ENCODE measurements around the gene MEIKIN.

Gene MEIKIN

DNA sequence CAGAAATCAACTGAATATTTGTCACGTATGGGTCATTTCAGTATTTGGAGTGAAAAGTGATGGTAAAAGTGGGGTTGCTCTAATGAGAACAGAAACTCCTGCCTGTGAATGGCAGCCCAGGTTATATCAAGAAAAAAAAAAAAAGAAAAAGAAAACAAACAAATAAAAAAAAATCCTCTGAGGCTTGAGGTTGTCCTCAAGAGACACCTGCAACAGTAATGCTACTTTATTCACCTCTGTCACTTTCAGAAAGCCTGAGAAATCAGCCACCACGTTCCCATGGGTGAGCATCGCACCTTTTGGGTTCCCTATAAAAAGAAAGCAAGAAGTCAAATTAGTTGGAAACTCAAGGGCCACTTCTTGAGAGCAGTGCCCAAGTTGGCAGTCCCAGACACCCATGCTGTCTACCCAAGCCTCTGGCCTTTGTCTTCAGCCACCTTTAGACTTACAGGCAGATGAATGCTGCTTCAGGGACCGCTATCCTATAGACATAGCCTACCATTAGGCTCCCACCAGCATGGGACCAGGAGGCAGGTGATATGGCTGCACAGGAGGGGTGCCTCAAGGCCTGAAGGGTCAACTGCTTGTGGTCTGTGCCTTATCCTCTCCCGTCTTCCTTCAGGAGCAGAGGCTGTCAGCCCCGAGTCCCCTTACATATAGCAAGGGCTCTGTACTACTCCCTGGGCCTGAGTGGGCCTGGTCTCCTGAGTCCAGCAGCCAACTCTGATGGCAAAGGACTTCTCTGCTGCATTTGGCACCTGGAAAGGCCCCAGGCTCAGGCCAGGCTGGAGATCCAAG lies 31.1 kb upstream of the MEIKIN start:
- POLR2A ChIA-PET = no interaction called here
- TF ChIP-seq ELF4 (IDR thresholded peaks at IDR 0.05) (no peak), ARNT (IDR thresholded peaks at IDR 0.05) (no peak), NFRKB (IDR thresholded peaks at IDR 0.05) (no peak), HDGF (IDR thresholded peaks at IDR 0.05; ENCODE audit: borderline replicate concordance) (no peak), L3MBTL2 (conservative IDR thresholded peaks at IDR 0.05) (no peak), BHLHE40 (IDR thresholded peaks at IDR 0.05; ENCODE audit: borderline replicate concordance) (no peak), FOXK2 (IDR thresholded peaks at IDR 0.05) (no peak), SP1 (IDR thresholded peaks at IDR 0.05) (no peak), ZNF384 (IDR thresholded peaks at IDR 0.05) (no peak), FOXM1 (IDR thresholded peaks at IDR 0.05; ENCODE audit: borderline replicate concordance) (no peak), LEF1 (IDR thresholded peaks at IDR 0.05; ENCODE audit: borderline replicate concordance) (no peak), TARDBP (IDR thresholded peaks at IDR 0.05) (no peak), SUZ12 (IDR thresholded peaks at IDR 0.05) (no peak), CTBP1 (IDR thresholded peaks at IDR 0.05; ENCODE audit: borderline replicate concordance) (no peak)
- TF ChIP-seq, protein P1, sequence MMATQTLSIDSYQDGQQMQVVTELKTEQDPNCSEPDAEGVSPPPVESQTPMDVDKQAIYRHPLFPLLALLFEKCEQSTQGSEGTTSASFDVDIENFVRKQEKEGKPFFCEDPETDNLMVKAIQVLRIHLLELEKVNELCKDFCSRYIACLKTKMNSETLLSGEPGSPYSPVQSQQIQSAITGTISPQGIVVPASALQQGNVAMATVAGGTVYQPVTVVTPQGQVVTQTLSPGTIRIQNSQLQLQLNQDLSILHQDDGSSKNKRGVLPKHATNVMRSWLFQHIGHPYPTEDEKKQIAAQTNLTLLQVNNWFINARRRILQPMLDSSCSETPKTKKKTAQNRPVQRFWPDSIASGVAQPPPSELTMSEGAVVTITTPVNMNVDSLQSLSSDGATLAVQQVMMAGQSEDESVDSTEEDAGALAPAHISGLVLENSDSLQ (IDR thresholded peaks at IDR 0.05) = no peak
- CTCF ChIA-PET = no interaction called here
- no peak for DNase-seq (ENCODE audit: extremely low spot score)

DNA sequence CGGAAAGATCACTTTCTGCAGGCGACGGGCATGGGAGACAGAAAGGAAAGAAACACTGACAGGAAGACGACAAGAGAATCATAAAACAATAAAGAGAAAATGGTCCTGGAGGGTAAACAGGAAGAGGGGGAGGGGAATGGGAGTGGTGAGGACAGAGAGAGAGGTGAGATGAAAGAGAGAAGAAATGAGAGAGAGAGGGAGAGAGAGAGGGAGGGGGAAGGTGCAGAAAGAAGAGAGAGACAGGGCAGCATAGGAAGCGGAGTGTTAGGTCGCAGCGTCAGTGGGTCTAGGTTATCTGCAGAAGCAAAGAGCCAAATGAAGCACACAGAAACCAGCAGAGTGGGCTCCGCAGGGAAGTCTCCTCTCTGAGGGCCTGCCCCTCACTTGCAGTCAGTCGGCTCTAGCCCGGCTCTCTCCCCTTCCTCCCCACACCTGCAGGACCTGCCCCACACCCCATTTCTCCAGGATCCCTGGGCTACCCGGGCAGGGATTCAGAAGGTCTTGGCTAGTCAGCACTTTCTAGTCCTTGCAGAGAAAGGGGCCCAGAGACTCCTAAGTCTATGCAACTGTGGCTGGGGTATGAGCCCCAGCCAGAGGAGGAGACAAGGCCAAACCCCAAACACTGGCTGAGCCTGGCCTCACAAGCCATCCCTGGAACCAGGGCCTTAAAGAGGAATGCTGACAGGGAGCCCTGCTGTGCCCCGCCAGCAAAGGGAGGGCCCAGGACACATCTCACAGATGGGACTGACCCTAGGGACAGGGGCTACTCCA lies 29.7 kb upstream of the MEIKIN start:
- POLR2A ChIA-PET = no interaction called here
- no peak for TF ChIP-seq CTBP1 (IDR thresholded peaks at IDR 0.05; ENCODE audit: borderline replicate concordance)
- TF ChIP-seq ZNF384 (IDR thresholded peaks at IDR 0.05) = no peak
- CTCF ChIA-PET = no interaction called here
- DNase-seq (ENCODE audit: extremely low spot score) = no peak

DNA sequence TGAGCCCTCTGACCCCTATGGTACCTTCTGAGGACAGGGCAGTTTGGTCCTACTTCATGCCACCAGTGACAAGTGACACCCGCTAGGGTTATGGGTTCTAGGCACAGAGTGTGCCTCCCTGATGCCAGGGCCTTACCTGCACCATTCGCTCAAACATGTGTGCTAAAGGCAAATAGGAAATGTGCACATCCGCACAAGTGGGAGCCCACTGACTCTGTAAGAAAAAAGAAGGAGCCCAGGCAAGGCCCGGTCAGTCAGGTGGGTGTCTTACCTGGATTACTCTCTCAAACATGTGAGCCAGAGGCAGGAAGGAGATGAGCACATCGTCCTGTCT lies 29.1 kb upstream of the MEIKIN start:
- ChIA-PET CTCF (no interaction called here), POLR2A (no interaction called here)
- TF ChIP-seq NFRKB (IDR thresholded peaks at IDR 0.05) (no peak), BHLHE40 (IDR thresholded peaks at IDR 0.05; ENCODE audit: borderline replicate concordance) (no peak)
- DNase-seq (ENCODE audit: extremely low spot score) = no peak

DNA sequence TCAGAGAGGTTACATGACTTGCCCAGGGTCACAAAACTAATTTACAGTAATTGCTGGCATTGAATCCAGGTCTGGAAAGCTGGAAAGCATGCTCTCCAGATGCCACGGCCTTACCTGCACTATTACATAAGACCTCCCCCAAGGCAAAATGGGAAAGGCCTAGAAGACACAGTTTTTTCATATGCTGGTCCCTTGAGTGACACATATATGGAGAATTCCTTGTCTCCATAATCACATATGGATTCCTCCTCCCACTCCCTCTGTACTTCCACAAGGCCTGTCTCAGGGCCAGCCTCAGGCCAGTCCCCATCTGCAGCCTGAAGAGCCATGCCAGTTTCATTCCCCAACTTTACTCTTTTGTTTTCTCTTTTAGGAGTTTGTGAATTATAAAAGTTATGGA lies 28.6 kb upstream of the MEIKIN start:
- TF ChIP-seq ARNT (IDR thresholded peaks at IDR 0.05) (no peak), SUZ12 (IDR thresholded peaks at IDR 0.05) (no peak), LEF1 (IDR thresholded peaks at IDR 0.05; ENCODE audit: borderline replicate concordance) (no peak), CTBP1 (IDR thresholded peaks at IDR 0.05; ENCODE audit: borderline replicate concordance) (no peak), FOXM1 (IDR thresholded peaks at IDR 0.05; ENCODE audit: borderline replicate concordance) (no peak), FOXK2 (IDR thresholded peaks at IDR 0.05) (no peak), ZNF384 (IDR thresholded peaks at IDR 0.05) (no peak), TARDBP (IDR thresholded peaks at IDR 0.05) (no peak), SP1 (IDR thresholded peaks at IDR 0.05) (no peak), FOXA1 (IDR thresholded peaks at IDR 0.05) (no peak)
- TF ChIP-seq, protein P1 (IDR thresholded peaks at IDR 0.05) = no peak
- DNase-seq (ENCODE audit: extremely low spot score) = no peak
- ChIA-PET POLR2A (no interaction called here), CTCF (no interaction called here)

DNA sequence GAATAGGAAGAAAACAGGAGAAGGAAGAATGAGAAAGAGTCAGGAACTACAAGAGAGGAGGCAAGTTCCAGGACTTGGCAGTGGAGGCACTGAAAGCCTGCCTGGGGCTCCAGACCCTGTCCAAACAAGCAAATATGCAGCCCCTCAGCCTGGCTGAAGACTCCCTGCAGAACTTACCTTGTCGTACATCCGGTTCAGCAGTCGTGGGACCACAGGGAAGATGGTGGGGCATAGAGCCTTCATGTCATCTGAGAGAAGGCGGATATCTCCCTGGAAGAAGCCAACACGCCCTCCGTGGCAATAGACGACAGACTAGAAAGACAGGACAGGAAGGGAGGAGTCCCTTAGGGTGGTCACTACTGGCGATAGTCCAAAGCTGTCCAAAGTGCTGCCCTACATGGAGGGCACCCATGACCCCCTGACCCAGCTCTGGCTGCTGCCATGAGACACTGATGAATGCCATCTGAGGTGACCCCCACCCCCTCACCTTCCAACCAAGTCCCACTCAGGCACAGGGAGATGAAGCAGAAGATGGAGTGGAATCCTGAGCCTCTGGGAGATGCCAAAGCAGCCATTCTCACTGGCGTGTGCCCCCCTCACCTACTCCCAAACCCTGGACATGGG lies 27.7 kb upstream of the MEIKIN start:
- TF ChIP-seq FOXK2 (IDR thresholded peaks at IDR 0.05) (no peak), ELF4 (IDR thresholded peaks at IDR 0.05) (no peak), NFRKB (IDR thresholded peaks at IDR 0.05) (no peak), FOXM1 (IDR thresholded peaks at IDR 0.05; ENCODE audit: borderline replicate concordance) (no peak), BHLHE40 (IDR thresholded peaks at IDR 0.05; ENCODE audit: borderline replicate concordance) (no peak), TARDBP (IDR thresholded peaks at IDR 0.05) (no peak), ZNF384 (IDR thresholded peaks at IDR 0.05) (no peak)
- POLR2A ChIA-PET = no interaction called here

DNA sequence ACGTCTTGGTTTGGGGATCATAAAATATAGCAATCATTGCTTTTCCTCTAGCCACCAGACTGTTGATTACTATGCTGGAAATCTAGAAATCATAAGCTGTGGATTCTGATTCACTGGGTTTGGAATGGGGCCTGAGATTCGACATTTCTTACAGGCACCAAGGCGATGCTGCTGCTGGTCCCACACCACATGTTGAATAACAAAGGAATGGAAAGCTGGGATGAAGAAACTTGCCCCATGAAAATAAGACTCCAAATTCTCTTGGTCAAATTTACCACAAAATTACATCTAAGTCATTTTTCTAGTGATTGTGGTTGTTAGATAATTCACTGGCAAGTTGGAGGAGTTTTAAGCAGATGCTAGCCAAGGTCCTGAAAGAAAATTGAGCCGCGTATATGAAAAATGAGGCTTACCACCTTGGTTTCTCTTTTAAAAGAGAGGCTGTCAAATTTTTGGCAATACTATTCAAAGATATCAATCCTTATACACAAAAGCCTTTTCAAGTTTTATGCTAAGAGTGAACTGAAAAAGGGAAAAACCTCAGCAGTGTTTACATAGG lies 23.0 kb upstream of the MEIKIN start:
- no peak for DNase-seq (ENCODE audit: extremely low spot score)
- ChIA-PET CTCF (no interaction called here), POLR2A (no interaction called here)
- TF ChIP-seq L3MBTL2 (conservative IDR thresholded peaks at IDR 0.05) (no peak), NFRKB (IDR thresholded peaks at IDR 0.05) (no peak), FOXM1 (IDR thresholded peaks at IDR 0.05; ENCODE audit: borderline replicate concordance) (no peak), BHLHE40 (IDR thresholded peaks at IDR 0.05; ENCODE audit: borderline replicate concordance) (no peak), ZNF384 (IDR thresholded peaks at IDR 0.05) (no peak), HDGF (IDR thresholded peaks at IDR 0.05; ENCODE audit: borderline replicate concordance) (no peak), SUZ12 (IDR thresholded peaks at IDR 0.05) (no peak), SP1 (IDR thresholded peaks at IDR 0.05) (no peak)
- TF ChIP-seq, protein P1 (IDR thresholded peaks at IDR 0.05) = no peak

More for the DNA sequence above, 27.7 kb upstream of the MEIKIN start:
- CTCF ChIA-PET = no interaction called here
- no peak for DNase-seq (ENCODE audit: extremely low spot score)

All from HEK293T (cell line).